DOHH2 (cell line): ENCODE results near the gene FCGBP.
"Not testable (repeated sequence)": the region's sequence is repeated elsewhere in the genome, so short reads cannot be mapped to it uniquely, and the experiment has no call there.

Experiments
- H3F3A ChIP-seq: fragments of 200-600 bp; sonication (generic), shearing (Covaris generic); 2 replicates; pipeline ENCODE4 v1.6.0; 2016; ENCODE audit warnings: antibody characterized with exemption, mild to moderate bottlenecking; ENCODE audit not compliant: control insufficient read depth, insufficient read depth
- H3K27ac ChIP-seq: fragments of 200-600 bp; sonication (generic); 2 replicates; pipeline ENCODE4 v1.5.1; 2014; ENCODE audit warnings: low read depth, mild to moderate bottlenecking, low read length, moderate library complexity
- H3K27me3 ChIP-seq: fragments of 200-600 bp; sonication (generic); 2 replicates; pipeline ENCODE4 v1.6.1; 2014; ENCODE audit warnings: mild to moderate bottlenecking, low read length, mixed read lengths; ENCODE audit not compliant: control insufficient read depth
- H3K36me3 ChIP-seq: fragments of 200-600 bp; sonication (generic); 2 replicates; pipeline ENCODE4 v1.6.1; 2014; ENCODE audit warnings: mild to moderate bottlenecking, low read length, moderate library complexity, mixed read lengths; ENCODE audit not compliant: control insufficient read depth
- H3K4me1 ChIP-seq: fragments of 200-600 bp; sonication (generic); 2 replicates; pipeline ENCODE4 v1.6.1; 2014; ENCODE audit warnings: mild to moderate bottlenecking, low read length, mixed read lengths; ENCODE audit not compliant: control insufficient read depth
- H3K4me2 ChIP-seq: fragments of 200-600 bp; sonication (generic); 2 replicates; pipeline ENCODE4 v1.6.0; 2014; ENCODE audit warnings: mild to moderate bottlenecking, low read length, moderate library complexity
- H3K4me3 ChIP-seq: fragments of 200-600 bp; sonication (generic); 2 replicates; pipeline ENCODE4 v1.5.1; 2014; ENCODE audit warnings: mild to moderate bottlenecking, low read length, mixed read lengths
- H3K79me2 ChIP-seq: fragments of 200-600 bp; sonication (generic); 2 replicates; pipeline ENCODE4 v1.6.1; 2014; ENCODE audit warnings: mild to moderate bottlenecking, low read length, mixed read lengths; ENCODE audit not compliant: control insufficient read depth
- H3K9me2 ChIP-seq: fragments of 200-600 bp; sonication (generic); replicated peaks from 2 replicates; pipeline ENCODE4 v1.6.1; 2014; ENCODE audit warnings: mild to moderate bottlenecking, low read length, mixed read lengths; ENCODE audit not compliant: control insufficient read depth
- H3K9me3 ChIP-seq: fragments of 200-600 bp; sonication (generic); 2 replicates; pipeline ENCODE4 v1.6.1; 2014; ENCODE audit warnings: antibody characterized with exemption, low read length, mixed read lengths; ENCODE audit not compliant: control insufficient read depth, insufficient read depth
- H4K20me1 ChIP-seq: fragments of 200-600 bp; sonication (generic); 2 replicates; pipeline ENCODE4 v1.6.0; 2014; ENCODE audit warnings: low read depth, mild to moderate bottlenecking, antibody characterized with exemption, low read length, moderate library complexity; ENCODE audit not compliant: control insufficient read depth, insufficient read depth
- EZH2phosphoT487 ChIP-seq: fragments of 200-600 bp; sonication (generic); IDR thresholded peaks from 2 replicates; pipeline ENCODE4 v1.6.1; 2017; ENCODE audit warnings: borderline replicate concordance, mild to moderate bottlenecking, antibody characterized with exemption, low read length, moderate library complexity, mixed read lengths
- TF ChIP-seq, protein P1 (sequence below): fragments of 200-600 bp; sonication (generic); IDR thresholded peaks from one replicate; pipeline ENCODE4 v1.5.1; 2014; ENCODE audit warnings: antibody characterized with exemption, mild to moderate bottlenecking, low read depth, low read length; ENCODE audit not compliant: poor library complexity, severe bottlenecking

FCGBP gene

DNA sequence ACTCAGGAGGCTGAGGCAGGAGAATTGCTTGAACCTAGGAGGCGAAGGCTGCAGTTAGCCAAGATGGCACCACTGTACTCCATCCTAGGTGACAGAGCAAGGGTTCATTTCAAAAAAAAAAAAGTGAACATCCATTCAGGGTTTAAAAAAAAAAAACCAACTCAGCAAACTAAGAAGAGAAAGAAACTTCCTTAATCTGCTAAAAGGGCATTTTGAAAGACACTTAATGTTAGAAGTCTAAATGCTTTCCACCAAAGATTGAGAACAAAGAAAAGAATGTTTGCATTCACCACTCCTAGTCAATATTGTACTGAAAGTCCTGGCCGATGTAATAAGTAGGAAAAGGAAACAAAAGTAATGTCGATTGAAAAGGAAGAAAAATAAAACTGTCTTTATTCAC is 29.5 kb upstream of the FCGBP start:
- no peaks in the 10 kb centered on the region for H3K36me3 ChIP-seq
- no peaks in the 10 kb centered on the region for H3K79me2 ChIP-seq
- no peaks in the 10 kb centered on the region for H3K9me2 ChIP-seq
- H4K20me1 ChIP-seq, result no peaks in the 10 kb centered on the region
- H3K9me3 ChIP-seq, result no peaks in the 10 kb centered on the region
- TF ChIP-seq, protein P1, sequence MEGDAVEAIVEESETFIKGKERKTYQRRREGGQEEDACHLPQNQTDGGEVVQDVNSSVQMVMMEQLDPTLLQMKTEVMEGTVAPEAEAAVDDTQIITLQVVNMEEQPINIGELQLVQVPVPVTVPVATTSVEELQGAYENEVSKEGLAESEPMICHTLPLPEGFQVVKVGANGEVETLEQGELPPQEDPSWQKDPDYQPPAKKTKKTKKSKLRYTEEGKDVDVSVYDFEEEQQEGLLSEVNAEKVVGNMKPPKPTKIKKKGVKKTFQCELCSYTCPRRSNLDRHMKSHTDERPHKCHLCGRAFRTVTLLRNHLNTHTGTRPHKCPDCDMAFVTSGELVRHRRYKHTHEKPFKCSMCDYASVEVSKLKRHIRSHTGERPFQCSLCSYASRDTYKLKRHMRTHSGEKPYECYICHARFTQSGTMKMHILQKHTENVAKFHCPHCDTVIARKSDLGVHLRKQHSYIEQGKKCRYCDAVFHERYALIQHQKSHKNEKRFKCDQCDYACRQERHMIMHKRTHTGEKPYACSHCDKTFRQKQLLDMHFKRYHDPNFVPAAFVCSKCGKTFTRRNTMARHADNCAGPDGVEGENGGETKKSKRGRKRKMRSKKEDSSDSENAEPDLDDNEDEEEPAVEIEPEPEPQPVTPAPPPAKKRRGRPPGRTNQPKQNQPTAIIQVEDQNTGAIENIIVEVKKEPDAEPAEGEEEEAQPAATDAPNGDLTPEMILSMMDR, result no peak
- no peak for TF ChIP-seq EZH2phosphoT487
- no peak overlapping the region for H3K27ac ChIP-seq
- H3K4me1 ChIP-seq, result peaks cover 25% of the 10 kb centered on the region
- H3K27me3 ChIP-seq, result no peaks in the 10 kb centered on the region
- H3F3A ChIP-seq, result peaks cover 7% of the 10 kb centered on the region; the same call in 1 of the 2 replicates
- no peak overlapping the region for H3K4me3 ChIP-seq
- H3K4me2 ChIP-seq, result no peak overlapping the region

DNA sequence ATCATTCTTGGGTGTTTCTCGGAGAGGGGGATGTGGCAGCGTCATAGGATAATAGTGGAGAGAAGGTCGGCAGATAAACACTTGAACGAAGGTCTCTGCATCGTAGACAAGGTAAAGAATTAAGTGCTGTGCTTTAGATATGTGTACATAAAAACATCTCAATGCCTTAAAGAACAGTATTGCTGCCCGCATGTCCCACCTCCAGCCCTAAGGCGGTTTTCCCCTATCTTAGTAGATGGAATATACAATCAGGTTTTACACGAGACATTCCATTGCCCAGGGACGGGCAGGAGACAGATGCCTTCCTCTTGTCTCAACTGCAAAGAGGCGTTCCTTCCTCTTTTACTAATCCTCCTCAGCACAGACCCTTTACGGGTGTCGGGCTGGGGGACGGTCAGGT is 25.0 kb upstream of the FCGBP start:
- not testable (repeated sequence) for H4K20me1 ChIP-seq, H3K9me3 ChIP-seq, H3K79me2 ChIP-seq, H3K36me3 ChIP-seq, H3K27me3 ChIP-seq, H3K9me2 ChIP-seq
- Histone ChIP-seq H3F3A (peaks cover 21% of the 10 kb centered on the region), H3K4me1 (peaks cover 62% of the 10 kb centered on the region), H3K4me3 (peak overlapping the region; percentile 66), H3K27ac (peak overlapping the region; percentile 76), H3K4me2 (peak overlapping the region; percentile 80)

DNA sequence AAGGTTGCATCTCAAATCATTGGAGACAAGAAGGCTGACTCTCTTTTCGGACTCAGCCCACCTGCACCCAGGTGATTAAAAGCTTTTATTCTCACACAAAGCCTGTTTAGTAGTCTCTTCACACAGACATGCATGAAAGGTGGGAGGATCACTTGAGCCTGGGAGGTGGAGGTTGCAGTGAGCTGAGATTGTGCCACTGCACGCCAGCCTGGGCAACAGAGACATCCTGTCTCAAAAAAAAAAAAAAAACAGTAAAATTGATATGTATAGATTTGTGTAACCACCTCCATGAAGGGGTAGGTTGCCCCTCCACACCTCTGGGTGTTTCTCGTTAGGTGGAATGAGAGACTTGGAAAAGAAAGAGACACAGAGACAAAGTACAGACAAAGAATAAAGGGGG is 24.5 kb upstream of the FCGBP start:
- not testable (repeated sequence) for H3K36me3 ChIP-seq, H4K20me1 ChIP-seq, H3K9me3 ChIP-seq, H3K27me3 ChIP-seq, H3K79me2 ChIP-seq, H3K9me2 ChIP-seq
- H3K4me2 ChIP-seq, result peak overlapping the region; percentile 80
- H3F3A ChIP-seq, result peaks cover 22% of the 10 kb centered on the region
- peaks cover 65% of the 10 kb centered on the region for H3K4me1 ChIP-seq
- H3K27ac ChIP-seq, result peak overlapping the region; percentile 76
- H3K4me3 ChIP-seq, result peak overlapping the region; percentile 66

DNA sequence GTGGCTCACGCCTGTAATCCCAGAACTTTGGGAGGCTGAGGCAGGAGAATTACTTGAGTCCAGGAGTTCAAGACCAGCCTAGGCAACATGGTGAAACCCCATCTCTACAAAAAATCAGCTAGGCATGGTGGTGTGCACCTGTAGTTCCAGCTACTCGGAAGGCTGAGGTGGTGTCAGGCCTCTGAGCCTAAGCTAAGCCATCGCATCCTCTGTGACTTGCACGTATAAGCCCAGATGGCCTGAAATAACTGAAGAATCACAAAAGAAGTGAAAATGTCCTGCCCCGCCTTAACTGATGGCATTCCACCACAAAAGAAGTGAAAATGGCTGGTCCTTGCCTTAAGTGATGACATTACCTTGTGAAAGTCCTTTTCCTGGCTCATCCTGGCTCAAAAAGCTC is 23.5 kb upstream of the FCGBP start:
- H4K20me1 ChIP-seq, H3K27me3 ChIP-seq, H3K36me3 ChIP-seq, H3K9me2 ChIP-seq, H3K79me2 ChIP-seq, H3K9me3 ChIP-seq: not testable (repeated sequence)
- H3K4me1 ChIP-seq, result peaks cover 71% of the 10 kb centered on the region
- H3K27ac ChIP-seq, result peak overlapping the region; percentile 35
- peak overlapping the region; percentile 33 for H3K4me2 ChIP-seq
- H3K4me3 ChIP-seq, result 0 out of 2 replicates have a peak overlapping the region, but pooled peaks have one; percentile 7
- peaks cover 29% of the 10 kb centered on the region for H3F3A ChIP-seq

DNA sequence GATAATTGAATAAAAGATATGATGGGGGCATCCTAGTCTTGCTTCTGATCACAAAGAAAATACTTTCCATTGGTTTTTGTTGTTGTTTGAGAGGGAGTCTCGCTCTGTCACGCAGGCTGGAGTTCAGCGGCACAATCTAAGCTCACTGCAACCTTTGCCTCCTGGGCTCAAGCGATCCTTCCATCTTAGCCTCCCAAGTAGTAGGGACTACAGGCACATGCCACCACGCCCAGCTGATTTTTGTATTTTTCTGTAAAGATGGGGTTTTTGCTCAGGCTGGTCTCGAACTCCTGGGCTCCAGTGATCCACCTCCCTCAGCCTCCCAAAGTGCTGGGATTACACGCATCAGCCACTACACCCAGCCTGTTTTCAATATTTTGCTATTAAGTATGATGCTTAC is 19.5 kb upstream of the FCGBP start:
- H4K20me1 ChIP-seq, result no peaks in the 10 kb centered on the region
- H3K79me2 ChIP-seq, result peaks cover 17% of the 10 kb centered on the region
- peaks cover 12% of the 10 kb centered on the region for H3K9me3 ChIP-seq
- H3K27me3 ChIP-seq, result no peaks in the 10 kb centered on the region
- H3K4me1 ChIP-seq, result peaks cover 92% of the 10 kb centered on the region
- peaks cover 30% of the 10 kb centered on the region for H3F3A ChIP-seq
- TF ChIP-seq, protein P1, result no peak
- TF ChIP-seq EZH2phosphoT487, result no peak
- H3K36me3 ChIP-seq, result peaks cover 22% of the 10 kb centered on the region
- H3K4me3 ChIP-seq, result peak overlapping the region; percentile 69
- no peaks in the 10 kb centered on the region; the same call in 1 of the 2 replicates for H3K9me2 ChIP-seq
- peak overlapping the region; percentile 98 for H3K27ac ChIP-seq
- peak overlapping the region; percentile 89 for H3K4me2 ChIP-seq
